HG03196 (cell line): ENCODE measurements around the gene RNF26.

Experiments
- ATAC-seq: cut with Tn5 transposase; IDR thresholded peaks from one replicate; pipeline ENCODE4 v1.9.1; 2021; ENCODE audit not compliant: unreplicated experiment

Gene RNF26

DNA sequence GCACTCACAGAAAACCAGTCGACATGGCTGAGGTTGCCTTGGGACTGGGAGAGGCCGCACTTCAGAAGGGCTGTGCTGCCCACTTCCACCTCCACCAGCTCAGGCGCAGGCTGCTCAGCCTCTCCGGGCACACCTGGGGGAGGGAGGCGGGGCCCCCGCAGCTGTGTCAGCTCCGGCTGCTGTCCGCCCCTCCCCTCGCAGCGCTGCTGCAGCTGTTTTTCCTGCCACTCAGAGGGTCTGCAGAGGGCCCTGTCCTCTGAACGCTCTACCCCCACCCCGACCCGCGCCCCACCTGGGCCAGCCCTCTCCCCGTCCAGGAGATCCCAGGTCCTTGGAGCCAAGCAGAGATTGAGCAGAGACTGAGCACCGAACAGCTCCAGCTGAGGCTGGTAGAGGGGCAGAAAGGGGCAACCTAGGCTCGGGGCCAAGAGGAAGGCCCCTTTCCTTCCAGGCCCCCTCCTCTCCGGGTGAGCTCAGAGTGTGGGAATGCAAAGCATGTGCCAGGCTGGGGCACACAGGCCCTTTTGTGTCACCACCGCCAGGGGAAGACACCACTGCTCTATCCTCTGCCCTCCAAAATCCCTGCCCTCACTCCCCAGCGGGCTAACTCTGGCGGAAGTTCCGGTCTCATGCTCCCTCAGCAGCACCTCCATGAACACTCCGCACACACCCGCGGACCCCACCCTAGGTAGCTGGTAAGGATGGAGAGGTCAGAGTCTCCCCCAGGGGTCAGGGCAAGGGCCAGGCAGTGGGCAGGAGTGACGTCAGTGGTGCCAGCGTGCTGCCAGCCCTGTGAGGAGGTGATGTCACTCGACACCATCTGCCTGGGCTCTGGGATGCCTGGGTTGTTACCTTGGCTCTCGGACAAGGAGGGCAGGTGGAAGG lies 19.0 kb upstream of the RNF26 start:
- no peak for ATAC-seq

- no peak for ATAC-seq
Measured at GRCh38 chr11:119316016-119316728, 18.2 kb upstream of the RNF26 start.

DNA sequence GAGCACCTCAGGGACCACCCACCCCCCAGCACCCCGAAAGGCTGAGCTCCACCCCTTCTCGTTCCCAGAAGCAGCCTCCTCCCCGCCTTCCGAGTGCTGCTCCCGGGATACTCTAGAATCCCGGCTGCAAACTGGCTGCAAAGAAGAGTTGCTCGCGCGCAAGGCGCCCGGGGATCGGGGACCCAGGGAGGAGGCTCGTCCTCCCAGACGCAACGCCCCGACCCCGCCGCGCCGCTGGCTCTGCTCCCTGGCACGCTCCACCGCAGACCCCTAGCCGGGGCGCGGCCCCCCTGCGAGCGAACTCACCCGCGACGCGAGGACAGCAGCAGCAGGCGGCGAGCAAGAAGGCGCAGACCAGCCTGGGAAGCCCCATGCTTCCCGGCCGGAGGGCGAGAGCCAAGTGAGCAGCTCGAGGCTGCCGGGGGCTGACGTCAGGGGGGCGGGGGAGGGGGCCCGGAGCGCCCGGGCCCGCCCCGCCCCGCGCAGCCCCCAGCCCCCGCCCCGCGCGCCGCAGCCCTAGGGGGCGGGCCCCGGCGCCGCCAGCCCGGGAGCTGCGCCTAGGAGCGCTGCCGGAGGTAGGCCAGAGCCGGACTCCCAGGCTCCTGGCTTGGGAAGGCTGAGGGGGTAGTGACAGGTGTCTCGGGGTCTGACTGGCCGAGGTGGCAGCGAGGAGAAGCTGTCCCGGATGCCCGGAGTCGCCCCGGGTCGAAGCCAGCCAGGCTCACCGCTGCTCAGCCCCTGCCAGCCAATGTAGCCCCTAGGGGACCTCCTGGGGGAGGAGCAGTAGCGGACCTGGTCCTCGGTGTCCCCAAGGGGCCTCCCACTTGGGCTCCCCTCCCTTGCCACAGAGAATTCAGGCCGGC lies 17.4 kb upstream of the RNF26 start, which contains the start of gene MCAM:
Gene MCAM, minus strand, starts transcription at position 402 of the 863 bp plus-strand sequence. Its CDS starts 29 bp downstream, at position 373.
- no peak for ATAC-seq

GRCh38 chr11:119317592-119318239 lies 16.6 kb upstream of the RNF26 start:
- no peak for ATAC-seq

- ATAC-seq: no peak
Measured at GRCh38 chr11:119318240-119319135, 15.8 kb upstream of the RNF26 start.

- ATAC-seq: no peak
Measured at GRCh38 chr11:119319136-119319699, 15.1 kb upstream of the RNF26 start.

GRCh38 chr11:119319700-119320239 lies 14.6 kb upstream of the RNF26 start:
- ATAC-seq: no peak

DNA sequence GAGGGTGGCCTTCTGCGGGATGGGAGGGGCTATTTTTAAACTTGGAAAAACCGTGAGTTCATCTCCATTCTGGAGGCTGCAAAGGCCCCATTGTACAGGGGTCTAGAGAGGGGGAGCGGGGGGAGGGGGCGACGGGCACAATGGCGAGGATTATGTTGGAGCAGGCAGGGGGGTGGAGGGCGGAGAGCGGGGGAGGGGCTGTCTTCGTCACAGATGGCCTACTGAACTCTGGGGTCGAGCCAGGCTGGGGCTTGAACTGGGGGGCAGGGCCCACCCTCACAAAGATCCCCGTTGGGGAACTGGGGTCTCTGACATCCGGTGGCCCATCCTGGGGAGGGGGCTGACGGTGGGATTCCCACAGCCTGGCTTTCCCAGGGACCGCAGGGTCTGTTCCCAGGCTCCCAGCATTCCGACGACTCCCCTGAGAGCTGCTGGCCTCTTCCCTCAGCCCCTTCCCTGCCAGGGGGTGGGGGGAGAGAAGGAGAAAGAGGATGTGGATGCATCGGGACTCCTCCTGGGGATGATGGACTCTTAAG lies 14.0 kb upstream of the RNF26 start:
- no peak for ATAC-seq

GRCh38 chr11:119320776-119321524 lies 13.4 kb upstream of the RNF26 start:
- ATAC-seq: peak; percentile 39

DNA sequence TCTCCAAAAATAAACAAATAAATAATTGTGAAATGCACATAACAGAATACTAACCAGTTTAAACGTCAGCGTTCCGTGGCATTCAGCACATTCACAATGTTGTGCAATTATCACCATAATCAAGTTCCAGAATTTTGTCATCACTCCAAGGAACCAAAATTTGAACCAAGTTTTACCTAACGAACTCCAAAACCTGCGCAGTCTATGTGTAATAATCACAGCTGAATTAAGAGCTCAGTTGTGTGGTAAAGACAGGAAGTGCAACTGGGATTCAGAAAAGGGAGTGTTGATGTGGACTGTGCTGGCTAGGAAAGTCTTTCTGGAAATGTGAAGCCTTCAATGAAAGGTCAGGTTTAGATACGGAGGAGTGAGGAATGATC lies 12.0 kb upstream of the RNF26 start:
- no peak for ATAC-seq

- ATAC-seq: no peak
Measured at GRCh38 chr11:119322921-119323531, 11.3 kb upstream of the RNF26 start.

- no peak for ATAC-seq
Measured at GRCh38 chr11:119323532-119324033, 10.7 kb upstream of the RNF26 start.

DNA sequence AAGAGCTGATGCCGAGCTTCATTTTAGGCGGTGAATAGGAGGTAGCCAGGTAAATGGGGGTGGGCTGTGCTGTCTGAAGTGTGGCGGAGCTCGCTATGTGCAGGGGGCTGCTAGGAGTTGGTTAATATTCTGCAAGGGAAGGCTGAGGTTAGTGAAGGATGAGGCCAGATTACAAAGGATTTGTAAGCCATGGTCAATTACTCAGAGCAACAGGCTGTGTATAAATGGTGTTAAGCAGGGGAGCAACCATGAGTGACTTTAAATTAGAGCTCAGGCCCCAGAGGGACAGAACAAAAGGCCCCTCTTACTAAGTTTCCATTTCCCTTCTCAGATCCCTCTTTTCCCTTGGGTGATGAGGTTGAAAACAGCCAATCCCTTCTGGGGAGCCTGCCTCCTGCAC lies 10.1 kb upstream of the RNF26 start:
- no peak for ATAC-seq

- ATAC-seq: no peak
Measured at GRCh38 chr11:119329320-119329719, 5.0 kb upstream of the RNF26 start.

- no peak for ATAC-seq
Measured at GRCh38 chr11:119330237-119330636, 4.1 kb upstream of the RNF26 start.

- no peak for ATAC-seq
Measured at GRCh38 chr11:119332111-119332765, 2.1 kb upstream of the RNF26 start.

- ATAC-seq: no peak
Measured at GRCh38 chr11:119335091-119335654, 846 bp downstream of the RNF26 start.
